Ovary (tissue), 3 donors: Measurements from ENCODE around the gene NELFB.

Experiments used
- EP300 ChIP-seq: sonication (generic); formaldehyde crosslinking; IDR thresholded peaks from one replicate; pipeline ENCODE4 v1.6.1; 2017; ENCODE audit warnings: antibody characterized with exemption
- POLR2A ChIP-seq: fragments of 450-650 bp; IDR thresholded peaks from one replicate; pipeline ENCODE4 v1.6.1; 2017; ENCODE audit warnings: antibody characterized with exemption, mild to moderate bottlenecking, moderate library complexity
- TF ChIP-seq, protein P1 (sequence below), 3 donors: fragments of 450-650 bp in 2 of 3; fragments of 200-600 bp in 1 of 3; IDR thresholded peaks; one replicate each; pipeline versions ENCODE4 v1.5.1 to v1.8.0; 2016 to 2022; ENCODE audit warnings: antibody characterized with exemption in 3 of 3, mild to moderate bottlenecking in 1 of 3
- donor health status: DM: no; HTN: no; CAD: no.

DNA sequence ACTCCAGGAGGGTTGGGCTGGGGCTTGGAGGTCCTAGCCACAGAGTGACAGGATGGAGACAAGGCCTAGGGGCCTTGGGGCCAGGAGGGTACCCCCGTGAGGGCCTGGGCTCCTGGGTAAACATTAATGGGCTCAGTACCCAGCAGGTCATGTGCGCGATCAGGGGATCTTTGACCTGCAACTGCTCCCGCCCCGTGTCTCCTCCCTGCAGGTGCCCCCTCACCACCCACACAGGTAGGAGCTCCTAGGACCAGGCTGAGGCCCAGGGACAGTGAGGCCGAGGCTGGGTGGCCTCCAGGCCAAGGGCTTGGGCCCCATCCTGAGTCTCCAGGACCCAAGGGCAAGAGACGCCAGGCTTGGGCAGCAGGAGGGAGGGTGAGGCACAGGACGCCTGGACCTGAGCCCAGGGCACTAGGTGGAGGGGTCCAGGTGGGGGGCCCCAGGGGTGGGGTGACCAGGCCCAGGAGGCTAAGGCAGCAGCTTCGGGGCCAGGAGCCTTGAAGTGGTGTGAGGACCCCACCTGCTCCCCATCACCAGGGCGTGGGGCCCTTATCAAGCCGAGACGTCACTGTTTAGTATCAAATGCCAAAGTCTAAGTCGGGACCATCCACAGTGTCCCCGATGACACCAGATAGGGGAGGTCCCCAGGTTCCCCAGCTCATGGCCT, 24.3 kb upstream of the NELFB start, which contains the start of gene SLC34A3:
- TF ChIP-seq, protein P1, sequence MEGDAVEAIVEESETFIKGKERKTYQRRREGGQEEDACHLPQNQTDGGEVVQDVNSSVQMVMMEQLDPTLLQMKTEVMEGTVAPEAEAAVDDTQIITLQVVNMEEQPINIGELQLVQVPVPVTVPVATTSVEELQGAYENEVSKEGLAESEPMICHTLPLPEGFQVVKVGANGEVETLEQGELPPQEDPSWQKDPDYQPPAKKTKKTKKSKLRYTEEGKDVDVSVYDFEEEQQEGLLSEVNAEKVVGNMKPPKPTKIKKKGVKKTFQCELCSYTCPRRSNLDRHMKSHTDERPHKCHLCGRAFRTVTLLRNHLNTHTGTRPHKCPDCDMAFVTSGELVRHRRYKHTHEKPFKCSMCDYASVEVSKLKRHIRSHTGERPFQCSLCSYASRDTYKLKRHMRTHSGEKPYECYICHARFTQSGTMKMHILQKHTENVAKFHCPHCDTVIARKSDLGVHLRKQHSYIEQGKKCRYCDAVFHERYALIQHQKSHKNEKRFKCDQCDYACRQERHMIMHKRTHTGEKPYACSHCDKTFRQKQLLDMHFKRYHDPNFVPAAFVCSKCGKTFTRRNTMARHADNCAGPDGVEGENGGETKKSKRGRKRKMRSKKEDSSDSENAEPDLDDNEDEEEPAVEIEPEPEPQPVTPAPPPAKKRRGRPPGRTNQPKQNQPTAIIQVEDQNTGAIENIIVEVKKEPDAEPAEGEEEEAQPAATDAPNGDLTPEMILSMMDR (IDR thresholded peaks at IDR 0.05), result no peak
- no peak for TF ChIP-seq POLR2A
- TF ChIP-seq EP300, result no peak
